HG03103 (cell line): ENCODE data around the gene MFF.
"Not testable (repeated sequence)": the region's sequence is repeated elsewhere in the genome, so short reads cannot be mapped to it uniquely, and the experiment has no call there.

Experiments used
- ATAC-seq: cut with Tn5 transposase; IDR thresholded peaks from one replicate; pipeline ENCODE4 v1.9.1; 2021; ENCODE audit warnings: low read depth; ENCODE audit not compliant: unreplicated experiment

The MFF gene

GRCh38 chr2:227376656-227377396 lies 51.8 kb downstream of the MFF start:
- no peak for ATAC-seq

DNA sequence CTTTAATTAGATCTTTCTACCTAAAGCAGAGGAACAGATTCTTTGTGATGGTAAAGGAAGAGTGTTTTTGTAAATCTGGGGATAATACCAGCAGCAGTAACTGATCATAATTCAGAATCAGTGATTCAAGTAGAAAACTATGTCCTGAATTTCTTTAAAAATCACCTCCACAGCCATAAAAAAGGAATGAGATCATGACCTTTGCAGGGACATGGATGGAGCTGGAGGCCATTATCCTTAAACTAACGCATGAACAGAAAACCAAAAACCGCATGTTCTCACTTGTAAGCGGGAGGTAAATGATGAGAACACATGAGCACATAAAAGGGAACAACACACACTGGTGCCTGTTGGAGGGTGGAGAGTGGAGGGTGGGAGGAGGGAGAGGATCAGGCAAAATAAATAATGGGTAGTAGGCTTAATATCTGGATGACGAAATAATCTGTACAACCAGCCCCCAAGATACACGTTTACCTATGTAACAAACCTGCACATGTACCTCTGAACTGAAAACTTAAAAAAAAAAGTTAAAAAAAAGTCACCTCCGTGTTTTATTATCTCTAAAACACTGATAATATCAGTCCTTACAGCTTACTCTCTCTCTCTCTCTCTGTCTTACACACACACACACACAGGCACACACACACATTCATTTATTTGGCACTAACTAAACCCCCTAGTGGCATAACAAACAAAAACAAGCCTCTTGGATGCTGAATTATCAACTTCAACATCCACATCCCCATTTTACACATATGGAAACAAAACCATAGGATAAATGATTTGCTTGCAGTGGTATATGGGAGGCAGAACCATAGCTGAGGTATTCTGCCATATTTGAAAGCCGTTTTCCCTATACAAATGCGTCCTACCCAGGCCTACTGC lies 52.7 kb downstream of the MFF start:
- no peak for ATAC-seq

- no peak for ATAC-seq
Observed at GRCh38 chr2:227378371-227378782, 53.3 kb downstream of the MFF start.

DNA sequence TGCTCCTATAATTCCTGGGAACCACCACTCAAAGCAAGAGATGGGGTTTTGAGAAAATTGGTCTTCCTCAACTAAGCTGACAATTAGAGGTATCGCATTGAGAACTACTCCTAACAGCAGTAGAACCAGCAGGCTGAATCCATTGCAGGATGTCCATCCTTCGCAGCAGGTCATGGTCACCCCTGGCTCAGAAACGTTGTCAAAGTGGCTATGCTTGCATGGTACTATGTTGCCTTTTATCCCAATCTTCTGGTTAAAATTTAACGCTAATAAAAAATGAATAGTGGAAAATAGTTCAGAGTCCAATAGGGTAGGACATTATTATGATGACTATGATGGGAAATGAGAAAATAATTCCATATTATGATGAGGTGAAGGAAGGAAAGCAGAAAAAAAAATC lies 54.0 kb downstream of the MFF start, which contains the start of gene TM4SF20:
Gene TM4SF20 (minus strand): TSS at position 212 of the 400 bp plus-strand sequence. CDS start 38 bp downstream, at position 174.
- no peak for ATAC-seq

DNA sequence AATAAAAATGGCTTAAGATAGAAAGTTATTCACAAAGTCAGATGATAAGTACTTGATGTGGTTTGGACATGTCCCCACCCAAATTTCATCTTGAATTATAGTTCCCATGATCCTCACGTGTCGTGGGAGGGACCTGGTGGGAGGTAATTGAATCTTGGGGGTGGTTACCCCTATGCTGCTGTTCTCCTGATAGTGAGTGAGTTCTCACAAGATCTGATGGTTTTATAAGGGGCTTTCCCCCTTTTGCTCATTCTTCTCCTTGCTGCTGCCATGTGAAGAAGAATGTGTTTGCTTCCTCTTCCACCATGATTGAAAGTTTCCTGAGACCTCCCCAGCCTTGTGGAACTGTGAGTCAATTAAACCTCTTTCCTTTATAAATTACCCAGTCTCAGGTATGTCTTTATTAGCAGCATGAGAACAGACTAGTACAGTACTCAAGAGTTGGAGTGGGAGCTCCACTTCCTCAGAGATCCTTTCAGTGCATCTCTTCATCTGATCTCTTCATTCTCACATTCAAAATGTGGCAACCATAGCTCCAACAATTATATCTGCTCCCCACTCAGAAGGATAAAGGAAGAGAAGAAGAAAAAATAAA lies 57.3 kb downstream of the MFF start:
- not testable (repeated sequence) for ATAC-seq

DNA sequence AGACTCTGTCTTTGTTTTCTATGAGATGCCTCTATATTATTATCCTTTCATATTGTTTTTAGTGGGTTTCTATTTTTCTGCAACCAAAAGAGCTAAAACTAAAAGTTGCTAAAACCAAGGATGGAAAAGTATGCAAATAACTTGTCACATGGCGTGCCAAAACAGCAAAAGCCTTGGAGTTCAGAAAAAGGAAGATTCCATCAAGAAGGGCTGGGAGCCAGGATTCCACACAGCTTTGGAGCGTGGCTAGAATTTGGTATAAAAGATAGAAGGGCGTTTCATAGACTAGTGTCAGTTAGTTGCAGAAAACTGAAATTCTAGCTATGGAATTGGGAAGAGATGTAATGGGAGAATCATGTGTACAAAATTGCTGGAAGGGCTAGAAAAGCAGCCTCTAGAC lies 58.6 kb downstream of the MFF start:
- no peak for ATAC-seq

GRCh38 chr2:227386630-227387029 lies 61.6 kb downstream of the MFF start:
- ATAC-seq, result no peak

DNA sequence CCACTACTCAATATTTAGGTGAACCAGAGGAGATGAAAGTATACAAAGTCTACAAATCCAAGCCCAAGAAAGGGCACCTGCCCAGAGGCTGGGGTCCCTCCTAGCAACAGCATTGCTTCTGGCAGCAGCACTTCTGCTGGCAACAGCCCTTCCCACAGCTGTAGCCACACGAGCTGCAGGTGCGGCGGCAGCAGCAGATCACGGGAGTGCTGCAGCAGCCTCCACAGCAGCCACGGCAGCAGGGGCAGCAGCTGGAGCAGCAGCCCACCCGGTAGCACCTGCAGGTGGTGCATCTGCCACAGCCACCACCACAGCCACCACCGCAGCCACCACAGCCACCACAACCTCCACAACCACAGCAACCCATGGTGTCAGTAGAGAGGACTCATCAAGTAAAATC lies 62.5 kb downstream of the MFF start, which contains the start of gene SCYGR1:
Gene SCYGR1 (minus strand): TSS at position 367 of the 400 bp plus-strand sequence. CDS start 0 bp downstream, at position 367.
- ATAC-seq, result not testable (repeated sequence)

GRCh38 chr2:227388537-227389011 lies 63.5 kb downstream of the MFF start:
- no peak for ATAC-seq

GRCh38 chr2:227389231-227389630 lies 64.2 kb downstream of the MFF start:
- ATAC-seq, result no peak

- ATAC-seq, result no peak
Observed at GRCh38 chr2:227389661-227390060, 64.6 kb downstream of the MFF start.

- no peak for ATAC-seq
Observed at GRCh38 chr2:227390468-227391256, 65.6 kb downstream of the MFF start.

DNA sequence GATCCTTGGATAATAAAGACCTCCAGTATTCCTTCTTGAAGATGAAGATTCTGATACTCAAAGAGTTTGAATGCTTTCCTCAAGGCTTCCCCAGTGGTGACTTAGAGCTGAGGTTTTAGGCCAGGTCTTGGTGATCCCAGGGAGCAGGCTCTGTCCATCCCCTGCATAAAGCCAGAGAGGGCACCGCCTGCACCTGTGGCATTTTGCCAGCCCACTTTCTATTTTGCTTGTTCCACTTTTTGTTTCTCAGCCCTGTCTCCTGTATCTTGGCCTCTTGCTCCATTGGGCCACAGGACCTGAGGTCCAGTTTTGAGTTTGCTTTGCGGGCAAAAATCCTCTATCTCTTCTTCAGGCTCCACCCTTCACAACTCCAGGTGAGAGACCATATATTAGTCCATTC lies 69.3 kb downstream of the MFF start:
- no peak for ATAC-seq

- ATAC-seq, result no peak
Observed at GRCh38 chr2:227395556-227395955, 70.5 kb downstream of the MFF start.

DNA sequence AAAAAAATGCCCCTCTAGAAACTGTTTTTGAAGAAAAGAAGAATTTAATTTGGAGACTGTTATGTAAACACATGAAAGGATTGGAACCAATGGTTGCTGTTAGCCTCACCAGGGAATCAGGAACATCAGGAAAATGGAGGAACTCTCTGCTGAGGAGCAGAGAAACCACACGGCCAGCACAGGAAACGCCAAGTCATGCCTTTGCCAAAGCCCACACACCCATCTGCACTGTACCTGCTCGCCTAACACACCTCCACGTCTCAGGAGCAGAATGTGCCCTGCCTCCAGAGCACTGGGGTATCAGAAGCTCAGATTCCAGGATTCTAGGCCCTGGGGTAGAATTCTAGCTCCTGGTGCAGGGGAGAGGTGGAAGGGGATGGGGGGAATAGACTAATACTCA lies 72.5 kb downstream of the MFF start:
- ATAC-seq, result no peak

- no peak for ATAC-seq
Observed at GRCh38 chr2:227398684-227399670, 73.9 kb downstream of the MFF start.

- no peak for ATAC-seq
Observed at GRCh38 chr2:227401550-227401949, 76.5 kb downstream of the MFF start.

- no peak for ATAC-seq
Observed at GRCh38 chr2:227402321-227402720, 77.3 kb downstream of the MFF start.

GRCh38 chr2:227402959-227403358 lies 77.9 kb downstream of the MFF start:
- no peak for ATAC-seq
